Colonic mucosa (tissue), 4 donors: ENCODE data around the gene PCGF2. TPM values are rescaled to one million over a fixed set of nuclear protein-coding genes. Genes with fewer than 3 reads are reported as not detected.

Source experiments
- DNase-seq: peaks from one replicate; pipeline ENCODE4 v3.0.0-alpha.2; 2020
- H3K27ac ChIP-seq: fragments of 200-600 bp; one replicate; pipeline ENCODE4 v1.8.0; 2021
- H3K27me3 ChIP-seq: fragments of 200-600 bp; one replicate; pipeline ENCODE4 v1.8.0; 2021
- H3K36me3 ChIP-seq: fragments of 200-600 bp; one replicate; pipeline ENCODE4 v1.8.0; 2021
- H3K4me1 ChIP-seq: fragments of 200-600 bp; one replicate; pipeline ENCODE4 v1.8.0; 2021; ENCODE audit warnings: mild to moderate bottlenecking
- H3K4me3 ChIP-seq: fragments of 200-600 bp; one replicate; pipeline ENCODE4 v1.8.0; 2021
- H3K9ac ChIP-seq, 2 donors: one replicate each; pipeline ENCODE4 v1.7.0; 2013; ENCODE audit warnings: control low read depth in 2 of 2, low read depth in 2 of 2, low read length in 2 of 2
- H3K9me3 ChIP-seq: fragments of 200-600 bp; one replicate; pipeline ENCODE4 v1.8.0; 2021
- CTCF ChIP-seq: fragments of 200-600 bp; IDR thresholded peaks from one replicate; pipeline ENCODE4 v1.8.0; 2022; ENCODE audit warnings: antibody characterized with exemption, mild to moderate bottlenecking
- intact Hi-C: fragments of 100-400 bp; cut with DNase I; formaldehyde crosslinking; loops from one replicate; pipeline ENCODE4 v1.14.1; 2022
- total RNA-seq, 2 donors: library from RNA; stranded (reverse); fragmentation: NEBNext Ultra II Directional in 1 of 2; extraction: Animal tissue kit (Norgen Biotek cat#: 25700) in 1 of 2; gene quantifications; one replicate each; pipeline ENCODE4 v1.2.1, GENCODE V29; 2021
- donor health status: healthy.
- donor health status: DM: no; HTN: no; CAD: no.
- donor health status: DM: no; HTN: no; CAD: no.

PCGF2 gene
- total RNA-seq, 2 donors from 2014 or later = 27.2 to 45.5 TPM

- Histone ChIP-seq H3K4me1 (peaks cover 15% of the 10 kb centered on the region), H3K9ac (peak overlapping the region in 1 of 2 donors; percentile 93), H3K27me3 (no peaks in the 10 kb centered on the region), H3K9me3 (no peaks in the 10 kb centered on the region), H3K36me3 (peaks cover 6% of the 10 kb centered on the region), H3K27ac (peak overlapping the region; percentile 86), H3K4me3 (peak overlapping the region; percentile 80)
- peak; percentile 55 for DNase-seq
- intact Hi-C loops = no loop called here
- no peak for TF ChIP-seq CTCF
Measured at GRCh38 chr17:38751144-38751807, 3.1 kb upstream of the PCGF2 start.

GRCh38 chr17:38750312-38751121, 2.4 kb upstream of the PCGF2 start:
- Histone ChIP-seq H3K36me3 (no peaks in the 10 kb centered on the region), H3K9ac (peak overlapping the region; percentile 67 to 93), H3K27ac (peak overlapping the region; percentile 86), H3K4me3 (peak overlapping the region; percentile 80), H3K4me1 (peaks cover 15% of the 10 kb centered on the region), H3K9me3 (no peaks in the 10 kb centered on the region), H3K27me3 (no peaks in the 10 kb centered on the region)
- intact Hi-C loops = no loop called here
- TF ChIP-seq CTCF = no peak
- peak; percentile 63 for DNase-seq

GRCh38 chr17:38750044-38750311, 1.8 kb upstream of the PCGF2 start:
- no peak for DNase-seq
- Histone ChIP-seq H3K9me3 (no peaks in the 10 kb centered on the region), H3K4me1 (peaks cover 15% of the 10 kb centered on the region), H3K27ac (peak overlapping the region; percentile 86), H3K27me3 (no peaks in the 10 kb centered on the region), H3K4me3 (peak overlapping the region; percentile 80), H3K9ac (peak overlapping the region; percentile 67 to 93), H3K36me3 (no peaks in the 10 kb centered on the region)
- TF ChIP-seq CTCF = no peak
- intact Hi-C loops = no loop called here

GRCh38 chr17:38749223-38750043, 1.3 kb upstream of the PCGF2 start:
- intact Hi-C loops = no loop called here
- Histone ChIP-seq H3K9ac (peak overlapping the region; percentile 67 to 93), H3K4me1 (peaks cover 15% of the 10 kb centered on the region), H3K36me3 (no peaks in the 10 kb centered on the region), H3K9me3 (no peaks in the 10 kb centered on the region), H3K27me3 (no peaks in the 10 kb centered on the region), H3K27ac (peak overlapping the region; percentile 86), H3K4me3 (peak overlapping the region; percentile 80)
- DNase-seq = peak; percentile 93
- no peak for TF ChIP-seq CTCF

- H3K4me1 ChIP-seq = peaks cover 15% of the 10 kb centered on the region
- H3K9ac ChIP-seq = peak overlapping the region; percentile 67 to 93
- intact Hi-C loops = no loop called here
- no peak for DNase-seq
- TF ChIP-seq CTCF = no peak
- H3K9me3 ChIP-seq = no peaks in the 10 kb centered on the region
- H3K4me3 ChIP-seq = peak overlapping the region; percentile 80
- no peaks in the 10 kb centered on the region for H3K36me3 ChIP-seq
- H3K27me3 ChIP-seq = no peaks in the 10 kb centered on the region
- peak overlapping the region; percentile 86 for H3K27ac ChIP-seq
Measured at GRCh38 chr17:38748892-38749222, 721 bp upstream of the PCGF2 start.
